ENCODE measurements around the gene ITIH5.

ITIH5 gene

GRCh38 chr10:7580520-7580919, 86.2 kb downstream of the ITIH5 start:
- DNase-seq: no peak

DNA sequence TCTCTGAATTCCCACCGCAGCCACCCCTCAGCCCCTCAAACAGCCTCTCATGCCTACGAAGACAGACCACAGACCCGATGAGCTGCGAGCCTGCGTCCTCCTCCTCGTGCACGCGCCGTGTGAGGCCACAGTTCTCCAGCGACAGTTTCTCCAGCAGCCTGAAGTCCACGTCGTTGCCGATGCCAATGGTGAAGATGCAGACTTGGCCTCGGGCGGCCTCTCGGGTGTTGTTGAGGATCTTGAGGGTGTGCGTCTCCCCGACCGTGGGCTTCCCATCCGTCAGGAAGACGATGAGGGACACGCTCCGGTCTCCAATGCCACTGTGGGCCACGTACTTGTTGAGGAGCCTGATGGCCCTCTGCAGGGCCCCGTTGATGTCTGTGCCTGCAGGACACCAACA, 87.1 kb downstream of the ITIH5 start:
- DNase-seq: no peak

- no peak for DNase-seq
Observed at GRCh38 chr10:7577579-7577978, 89.2 kb downstream of the ITIH5 start.

DNA sequence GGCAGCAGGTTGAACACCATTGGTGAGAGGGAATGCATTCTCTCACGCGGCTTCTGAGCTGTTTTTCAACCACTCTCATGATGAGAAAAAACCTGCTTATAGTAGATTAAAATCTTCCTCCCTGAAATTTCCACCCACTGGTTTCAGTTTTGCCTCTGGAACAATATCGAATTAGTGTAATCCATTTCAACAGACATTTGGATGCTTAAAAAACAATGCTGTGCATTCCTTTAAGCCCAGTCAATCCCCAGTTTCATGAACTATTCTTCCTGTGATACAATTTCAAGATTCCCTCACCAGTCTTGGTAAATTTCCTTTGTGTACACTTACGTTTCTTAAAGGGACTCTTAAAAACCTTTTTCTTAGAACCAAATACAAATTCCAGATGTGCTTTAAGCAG, 89.6 kb downstream of the ITIH5 start:
- no peak for DNase-seq

DNA sequence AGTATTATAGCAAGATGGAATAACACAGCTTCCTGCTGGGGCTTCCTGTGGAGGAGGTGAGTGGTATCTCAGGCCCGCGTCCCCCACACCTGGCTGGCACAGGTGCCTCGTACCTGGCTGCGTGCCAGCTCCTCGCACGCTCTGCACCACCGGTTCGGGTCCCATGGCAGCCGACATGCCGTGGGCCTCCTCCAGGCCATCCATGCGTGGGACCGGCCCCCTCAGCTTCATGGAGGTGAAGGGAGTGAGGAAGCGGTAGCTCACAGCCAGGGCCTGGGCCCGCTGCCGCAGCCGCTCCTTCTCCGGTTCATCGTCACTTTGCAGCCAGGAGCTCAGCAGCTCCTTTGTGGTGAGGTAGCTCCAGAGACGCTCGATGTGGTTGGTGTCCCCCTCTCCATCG, 90.4 kb downstream of the ITIH5 start:
- DNase-seq: no peak

DNA sequence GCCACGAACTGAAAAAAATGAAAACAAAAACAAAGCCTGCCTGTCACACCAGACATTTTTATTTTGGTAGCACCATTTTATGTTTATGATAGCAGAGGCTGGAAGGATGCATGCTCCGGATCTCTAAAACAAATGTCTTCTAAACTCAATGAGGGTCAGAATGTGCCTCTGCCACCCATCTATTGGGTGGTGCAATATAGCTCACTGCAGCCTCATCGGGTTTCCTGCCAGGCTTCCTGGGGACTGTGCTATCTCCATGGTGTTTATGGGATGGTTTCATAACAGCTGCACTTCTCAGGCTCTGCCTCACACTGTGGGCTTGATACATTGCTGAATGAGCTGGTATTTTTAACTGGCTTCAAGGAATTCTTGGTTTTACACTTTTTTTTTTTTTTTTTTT, 94.4 kb downstream of the ITIH5 start:
- no peak for DNase-seq

DNA sequence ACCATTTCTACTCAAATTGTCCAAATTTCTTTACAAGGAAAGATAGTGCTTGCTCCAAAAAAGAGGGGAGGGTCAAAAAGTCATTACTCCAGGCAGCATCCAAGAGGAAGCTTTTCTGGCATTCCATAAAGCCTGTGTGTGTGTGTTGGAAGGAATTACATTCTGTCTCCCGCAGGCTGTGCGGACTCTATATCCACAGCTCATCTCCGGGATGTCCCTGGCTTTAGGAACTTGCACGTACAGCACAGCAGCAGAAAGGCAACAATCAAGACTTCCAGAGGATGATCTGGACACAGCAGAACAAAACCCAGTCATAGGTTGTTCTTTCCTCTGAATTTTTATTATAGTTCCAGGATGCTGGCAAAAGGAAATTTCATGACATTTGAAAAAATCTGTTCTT, 94.8 kb downstream of the ITIH5 start:
- DNase-seq: no peak

- no peak for DNase-seq
Observed at GRCh38 chr10:7567911-7568620, 98.7 kb downstream of the ITIH5 start.

GRCh38 chr10:7566891-7567290, 99.9 kb downstream of the ITIH5 start:
- DNase-seq: no peak

GRCh38 chr10:7565871-7566270, 100.9 kb downstream of the ITIH5 start:
- DNase-seq: no peak

DNA sequence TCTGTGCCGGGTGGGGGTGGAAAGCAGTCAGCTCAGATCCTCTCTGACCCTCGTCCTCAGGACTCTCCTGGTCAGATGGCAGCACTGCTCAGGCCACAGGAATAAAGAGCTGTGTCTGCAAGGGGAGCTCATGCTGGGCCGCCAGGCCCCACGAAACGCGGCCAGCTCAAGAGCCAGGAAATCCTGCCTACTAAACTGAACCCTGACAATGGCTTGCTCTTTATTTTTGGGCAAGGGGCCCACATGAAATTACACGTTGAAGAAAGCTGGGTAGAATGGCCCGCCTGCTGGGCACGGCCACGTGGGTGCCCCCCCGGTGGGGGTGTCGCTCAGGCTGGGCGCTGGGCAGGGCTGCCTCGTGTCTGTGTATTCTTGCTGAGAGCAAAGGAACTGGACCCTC, 103.0 kb downstream of the ITIH5 start:
- DNase-seq: no peak

- no peak for DNase-seq
Observed at GRCh38 chr10:7563368-7563767, 103.4 kb downstream of the ITIH5 start.

GRCh38 chr10:7561985-7562384, 104.8 kb downstream of the ITIH5 start:
- no peak for DNase-seq

GRCh38 chr10:7561216-7561893, 105.4 kb downstream of the ITIH5 start:
- no peak for DNase-seq

DNA sequence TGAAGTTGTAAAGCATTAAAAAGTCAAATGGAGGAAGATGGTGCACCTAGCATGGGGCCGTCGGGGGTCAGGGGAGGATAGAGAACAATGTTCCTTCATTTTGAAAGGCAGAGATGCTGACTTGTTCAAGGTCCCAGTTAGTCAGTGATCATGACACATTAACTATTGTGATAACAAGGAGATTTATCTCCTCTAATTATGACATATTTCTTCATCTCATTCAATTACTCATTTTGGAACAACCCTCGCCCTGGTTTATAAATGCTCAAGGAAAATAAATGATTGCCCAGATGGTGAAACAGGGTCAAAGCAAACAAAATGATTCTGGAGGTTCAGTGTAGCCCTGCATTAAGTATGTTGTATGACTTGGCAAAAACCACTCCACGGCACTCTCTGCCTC, 106.2 kb downstream of the ITIH5 start:
- no peak for DNase-seq

GRCh38 chr10:7559386-7559785, 107.4 kb downstream of the ITIH5 start:
- no peak for DNase-seq

- DNase-seq: no peak
Observed at GRCh38 chr10:7558036-7558435, 108.7 kb downstream of the ITIH5 start.

DNA sequence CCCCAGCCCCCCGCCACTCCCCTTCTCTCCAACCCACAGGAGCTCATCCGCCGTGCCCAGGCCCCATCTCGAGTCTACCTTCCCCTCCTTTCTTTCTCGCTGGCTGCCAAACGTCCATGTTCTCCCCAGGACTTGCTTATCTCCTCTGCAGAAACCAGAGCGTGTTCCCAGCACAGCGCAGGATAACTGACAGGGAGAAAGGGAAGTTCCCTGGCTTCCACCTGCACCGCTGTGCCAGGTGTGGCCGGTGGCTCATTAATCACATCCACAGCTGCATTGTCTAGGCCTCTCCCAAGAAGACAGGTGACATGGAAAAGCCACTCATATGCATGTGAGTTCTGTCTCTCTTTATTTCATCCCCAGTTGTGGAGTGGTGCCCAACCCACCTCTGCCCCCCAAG, 113.2 kb downstream of the ITIH5 start:
- no peak for DNase-seq

- no peak for DNase-seq
Observed at GRCh38 chr10:7551950-7552716, 114.6 kb downstream of the ITIH5 start.

GRCh38 chr10:7551289-7551688, 115.5 kb downstream of the ITIH5 start:
- DNase-seq: no peak

- no peak for DNase-seq
Observed at GRCh38 chr10:7550013-7550412, 116.8 kb downstream of the ITIH5 start.

DNA sequence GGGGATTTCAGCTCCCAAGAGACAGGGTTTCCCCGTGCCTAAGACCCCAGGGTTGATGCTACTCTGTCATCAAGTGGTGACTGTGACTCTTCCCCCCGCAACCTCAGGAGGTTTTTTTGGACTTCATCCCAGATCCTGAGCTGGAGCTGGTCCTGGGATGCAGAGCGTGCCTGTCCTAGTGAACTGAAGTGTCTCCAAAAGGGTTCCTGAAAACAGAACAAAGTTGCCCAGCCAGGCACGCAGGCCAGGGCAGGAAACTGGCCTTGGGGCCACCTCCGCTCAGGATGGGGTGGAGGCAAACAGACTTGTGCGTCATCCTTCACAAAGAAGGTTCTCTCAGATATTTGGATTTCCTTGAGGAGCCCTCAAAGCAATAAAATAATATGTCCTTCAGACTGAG, 118.9 kb downstream of the ITIH5 start:
- no peak for DNase-seq

DNA sequence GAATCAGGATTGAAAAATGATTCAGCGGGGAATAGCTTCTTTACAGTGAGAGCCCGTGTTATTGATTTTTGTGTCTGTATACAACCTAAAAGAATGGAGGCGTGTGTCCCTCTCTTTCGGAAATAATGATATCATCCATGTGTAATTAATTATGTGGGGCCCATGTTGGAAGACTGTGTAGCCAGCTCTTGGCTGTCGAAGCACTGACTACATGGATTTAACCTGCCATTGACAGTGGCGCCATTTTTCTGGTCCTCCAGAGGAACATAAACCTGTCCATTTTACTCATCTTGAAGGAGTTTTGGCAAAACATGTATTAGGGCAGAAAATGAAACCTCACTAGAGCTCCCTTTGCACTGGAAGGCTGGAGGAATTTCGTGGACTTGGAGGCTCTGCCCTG, 119.6 kb downstream of the ITIH5 start:
- no peak for DNase-seq

DNA sequence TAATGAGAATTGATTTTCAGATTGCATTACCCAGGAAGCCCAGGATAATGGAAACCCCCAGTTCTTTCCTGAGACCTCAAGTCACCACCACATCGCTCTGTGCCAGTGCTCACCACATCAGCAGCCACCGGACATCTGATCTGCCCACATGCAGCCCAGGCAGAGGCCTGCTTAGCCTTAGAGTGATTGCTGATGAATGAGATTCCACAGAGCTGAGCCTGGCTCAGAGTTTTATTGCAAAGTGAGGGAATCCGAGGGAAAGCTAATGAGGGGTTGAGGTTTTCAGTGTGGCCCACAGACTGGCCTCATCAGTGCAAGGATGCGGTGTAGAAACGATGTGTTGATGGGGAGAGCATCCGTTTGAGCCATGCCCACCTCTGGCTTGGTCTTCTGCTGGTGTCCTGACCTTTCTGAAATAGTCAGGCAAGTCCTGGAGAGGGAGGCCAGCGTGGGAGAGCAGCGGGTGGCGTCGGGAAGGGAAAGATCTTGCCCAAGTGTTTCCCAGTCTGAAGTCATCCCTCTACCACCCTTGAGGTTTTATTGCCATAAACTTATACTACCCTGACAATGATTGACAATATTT, 120.3 kb downstream of the ITIH5 start:
- DNase-seq: no peak

All from CD4-positive, alpha-beta T cell treated with Interleukin-17A for 4 hours (primary cell).